Activated CD4-positive, alpha-beta T cell treated with anti-CD3 and anti-CD28 coated beads, Interleukin-2, Interleukin-4, amounts not matched to agents 100 ng/mL and 50 ng/mL, durations not matched to agents 16 hours and 8 hours (primary cell): ENCODE measurements around the gene PSMD8.
A peak's percentile ranks its signal among the peaks of the same experiment; 100 is the strongest.
"Not testable (repeated sequence)": the region's sequence is repeated elsewhere in the genome, so short reads cannot be mapped to it uniquely, and the experiment has no call there.

Experiments
- DNase-seq: peaks from one replicate; pipeline ENCODE4 v3.0.0-alpha.2; 2020; ENCODE audit warnings: low spot score

The PSMD8 gene

GRCh38 chr19:38387550-38388348 is 13.4 kb downstream of the PSMD8 start, which contains the start of gene GGN:
GGN (minus strand) TSS chr19:38388034; CDS start chr19:38387261, 773 bp downstream.
- DNase-seq, result peak; percentile 78

- DNase-seq, result no peak
Measured at GRCh38 chr19:38388349-38389100, 14.2 kb downstream of the PSMD8 start, which contains the start of gene SPRED3. SPRED3 (plus strand) TSS chr19:38388697; CDS start chr19:38390303, 1,606 bp downstream.

- no peak for DNase-seq
Measured at GRCh38 chr19:38389101-38389925, 14.9 kb downstream of the PSMD8 start.

- DNase-seq, result no peak
Measured at GRCh38 chr19:38389957-38390924, 15.9 kb downstream of the PSMD8 start.

- no peak for DNase-seq
Measured at GRCh38 chr19:38391911-38392464, 17.6 kb downstream of the PSMD8 start.

GRCh38 chr19:38392707-38393308 is 18.4 kb downstream of the PSMD8 start:
- no peak for DNase-seq

- peak; percentile 84 for DNase-seq
Measured at GRCh38 chr19:38394488-38394887, 20.1 kb downstream of the PSMD8 start.

- peak; percentile 42 for DNase-seq
Measured at GRCh38 chr19:38395381-38396114, 21.2 kb downstream of the PSMD8 start.

- no peak for DNase-seq
Measured at GRCh38 chr19:38399081-38399480, 24.7 kb downstream of the PSMD8 start.

- DNase-seq, result no peak
Measured at GRCh38 chr19:38399537-38399936, 25.2 kb downstream of the PSMD8 start.

- DNase-seq, result no peak
Measured at GRCh38 chr19:38400361-38400760, 26.0 kb downstream of the PSMD8 start.

GRCh38 chr19:38401148-38401547 is 26.8 kb downstream of the PSMD8 start:
- DNase-seq, result no peak

- no peak for DNase-seq
Measured at GRCh38 chr19:38402623-38402966, 28.2 kb downstream of the PSMD8 start.

- peak; percentile 97 for DNase-seq
Measured at GRCh38 chr19:38402967-38403674, 28.8 kb downstream of the PSMD8 start, which contains the start of gene FAM98C. FAM98C (plus strand) TSS chr19:38403093; CDS start chr19:38403154, 61 bp downstream.

GRCh38 chr19:38404858-38405257 is 30.5 kb downstream of the PSMD8 start:
- DNase-seq, result no peak

- DNase-seq, result no peak
Measured at GRCh38 chr19:38405276-38405675, 30.9 kb downstream of the PSMD8 start.

- DNase-seq, result no peak
Measured at GRCh38 chr19:38409631-38410133, 35.3 kb downstream of the PSMD8 start.

- DNase-seq, result not testable (repeated sequence)
Measured at GRCh38 chr19:38410407-38410806, 36.0 kb downstream of the PSMD8 start.
